NCI-H69 (cell line): ENCODE data around the gene MCTP1.

Experiments used
- DNase-seq: peaks from one replicate; lab custom pipeline; 2025; lab: John Stamatoyannopoulos, UW

Gene MCTP1

GRCh38 chr5:94769996-94770395 lies 514.9 kb downstream of the MCTP1 start:
- DNase-seq, result no peak

GRCh38 chr5:94761786-94762185 lies 523.1 kb downstream of the MCTP1 start:
- no peak for DNase-seq

- DNase-seq, result no peak
Measured at GRCh38 chr5:94761055-94761454, 523.8 kb downstream of the MCTP1 start.

GRCh38 chr5:94759961-94760360 lies 524.9 kb downstream of the MCTP1 start:
- no peak for DNase-seq

- DNase-seq, result peak; percentile 44
Measured at GRCh38 chr5:94759022-94759421, 525.9 kb downstream of the MCTP1 start.

- DNase-seq, result peak; percentile 45
Measured at GRCh38 chr5:94754824-94755223, 530.1 kb downstream of the MCTP1 start.

GRCh38 chr5:94751460-94751859 lies 533.4 kb downstream of the MCTP1 start:
- DNase-seq, result no peak

GRCh38 chr5:94750681-94751080 lies 534.2 kb downstream of the MCTP1 start:
- no peak for DNase-seq

GRCh38 chr5:94749042-94749441 lies 535.9 kb downstream of the MCTP1 start:
- no peak for DNase-seq

- peak; percentile 31 for DNase-seq
Measured at GRCh38 chr5:94748212-94748611, 536.7 kb downstream of the MCTP1 start.

GRCh38 chr5:94747371-94747770 lies 537.5 kb downstream of the MCTP1 start:
- no peak for DNase-seq

GRCh38 chr5:94746731-94747124 lies 538.2 kb downstream of the MCTP1 start:
- no peak for DNase-seq

GRCh38 chr5:94745786-94746730 lies 538.8 kb downstream of the MCTP1 start:
- no peak for DNase-seq

- no peak for DNase-seq
Measured at GRCh38 chr5:94744906-94745305, 540.0 kb downstream of the MCTP1 start.

GRCh38 chr5:94742852-94743251 lies 542.0 kb downstream of the MCTP1 start:
- DNase-seq, result no peak

GRCh38 chr5:94740286-94740685 lies 544.6 kb downstream of the MCTP1 start:
- no peak for DNase-seq

- DNase-seq, result no peak
Measured at GRCh38 chr5:94736498-94736897, 548.4 kb downstream of the MCTP1 start.

GRCh38 chr5:94731471-94731870 lies 553.4 kb downstream of the MCTP1 start:
- DNase-seq, result no peak

GRCh38 chr5:94725142-94725541 lies 559.8 kb downstream of the MCTP1 start:
- no peak for DNase-seq

GRCh38 chr5:94715768-94716167 lies 569.1 kb downstream of the MCTP1 start:
- no peak for DNase-seq

- no peak for DNase-seq
Measured at GRCh38 chr5:94711785-94712184, 573.1 kb downstream of the MCTP1 start.

GRCh38 chr5:94709277-94709676 lies 575.6 kb downstream of the MCTP1 start:
- no peak for DNase-seq

- DNase-seq, result peak; percentile 89
Measured at GRCh38 chr5:94707359-94707758, 577.5 kb downstream of the MCTP1 start.

GRCh38 chr5:94705427-94705826 lies 579.5 kb downstream of the MCTP1 start:
- peak; percentile 57 for DNase-seq
